SK-N-SH (cell line): ENCODE data around the gene PPIC. TPM values are rescaled to one million over a fixed set of nuclear protein-coding genes. Genes with fewer than 3 reads are reported as not detected.

ENCODE experiments used
- CTCF ChIA-PET: fragments of 300-600, 350-600 bp; formaldehyde crosslinking; extraction: SDS; loops from one replicate; lab custom pipeline; 2021; lab: Yijun Ruan, JAX
- POLR2A ChIA-PET: fragments of 350-600 bp; sonication (Branson Sonifier 250); formaldehyde crosslinking; extraction: SDS; loops from one replicate; lab custom pipeline; 2020; ENCODE audit warnings: antibody characterized with exemption, inconsistent platforms; lab: Yijun Ruan, JAX
- DNase-seq: peaks from one replicate; pipeline ENCODE4 v3.0.0; 2012
- H2AFZ ChIP-seq: fragments of 200-600 bp; sonication (generic); 2 replicates; pipeline ENCODE4 v1.8.1; 2016; ENCODE audit warnings: antibody characterized with exemption, mild to moderate bottlenecking, low read depth
- H3F3A ChIP-seq: fragments of 200-600 bp; sonication (generic); replicated peaks from 2 replicates; pipeline ENCODE3; 2016; ENCODE audit warnings: antibody characterized with exemption, mild to moderate bottlenecking; ENCODE audit not compliant: insufficient read depth
- H3K27ac ChIP-seq, 2 experiments: fragments of 200-500 bp in 1 of 2; fragments of 200-600 bp in 1 of 2; sonication (Bioruptor generic) in 1 of 2; sonication (generic), shearing (Covaris generic) in 1 of 2; 2 replicates each; pipeline versions ENCODE4 v1.5.1 to v1.6.1; 2014 to 2016; ENCODE audit warnings: low read depth in 2 of 2, inconsistent platforms in 1 of 2, low read length in 1 of 2, mild to moderate bottlenecking in 1 of 2, mixed read lengths in 1 of 2
- H3K27me3 ChIP-seq: fragments of 200-600 bp; sonication (generic), shearing (Covaris generic); 2 replicates; pipeline ENCODE4 v1.6.1; 2016; ENCODE audit warnings: mixed run types; ENCODE audit not compliant: insufficient read depth
- H3K36me3 ChIP-seq, 2 experiments: fragments of 200-500 bp in 1 of 2; fragments of 200-600 bp in 1 of 2; sonication (Bioruptor generic) in 1 of 2; sonication (generic) in 1 of 2; replicated peaks in 1 of 2; 2 replicates each; pipeline versions ENCODE3 to v1.5.1; 2014 to 2016; ENCODE audit warnings: low read length in 1 of 2, mild to moderate bottlenecking in 1 of 2; ENCODE audit not compliant: insufficient read depth in 2 of 2, control insufficient read depth in 1 of 2
- H3K4me1 ChIP-seq, 2 experiments: fragments of 200-500 bp in 1 of 2; fragments of 200-600 bp in 1 of 2; sonication (Bioruptor generic) in 1 of 2; sonication (generic), shearing (Covaris generic) in 1 of 2; 2 replicates each; pipeline versions ENCODE4 v1.5.1 to v1.6.1; 2014 to 2016; ENCODE audit warnings: low read depth in 1 of 2, low read length in 1 of 2, mixed run types in 1 of 2; ENCODE audit not compliant: insufficient read depth in 2 of 2, control insufficient read depth in 1 of 2
- H3K4me2 ChIP-seq: fragments of 200-600 bp; sonication (generic), shearing (Covaris generic); 2 replicates; pipeline ENCODE4 v1.6.1; 2017; ENCODE audit warnings: mixed run types
- H3K4me3 ChIP-seq, 2 experiments: fragments of 200-500 bp in 1 of 2; fragments of 200-600 bp in 1 of 2; sonication (Bioruptor generic) in 1 of 2; sonication (generic), shearing (Covaris generic) in 1 of 2; 2 replicates each; pipeline versions ENCODE4 v1.5.1 to v1.8.1; 2014 to 2016; ENCODE audit warnings: low read depth in 2 of 2, inconsistent platforms in 1 of 2, low read length in 1 of 2, mild to moderate bottlenecking in 1 of 2, mixed read lengths in 1 of 2, moderate library complexity in 1 of 2
- H3K79me2 ChIP-seq: fragments of 200-600 bp; sonication (generic); 2 replicates; pipeline ENCODE4 v1.8.1; 2017; ENCODE audit warnings: mild to moderate bottlenecking; ENCODE audit not compliant: insufficient read depth
- H3K9ac ChIP-seq: fragments of 200-600 bp; sonication (generic); 2 replicates; pipeline ENCODE4 v1.6.1; 2017; ENCODE audit warnings: mixed run types
- H3K9me2 ChIP-seq: fragments of 200-600 bp; sonication (generic); 2 replicates; pipeline ENCODE4 v1.6.1; 2017; ENCODE audit warnings: mixed run types
- H3K9me3 ChIP-seq: fragments of 200-600 bp; sonication (generic); 2 replicates; pipeline ENCODE4 v1.6.1; 2017; ENCODE audit warnings: mixed run types, mild to moderate bottlenecking, moderate library complexity
- H4K20me1 ChIP-seq: fragments of 200-600 bp; sonication (generic); 2 replicates; pipeline ENCODE4 v1.6.1; 2017; ENCODE audit warnings: mild to moderate bottlenecking, mixed run types; ENCODE audit not compliant: insufficient read depth
- CHD2 ChIP-seq: fragments of 150-350 bp; IDR thresholded peaks from 2 replicates; pipeline ENCODE4 v1.6.1; 2018; ENCODE audit warnings: low read length; ENCODE audit not compliant: partially characterized antibody
- CTCF ChIP-seq: fragments of 200-600 bp; sonication (generic); IDR thresholded peaks from 2 replicates; pipeline ENCODE4 v1.6.1; 2017; ENCODE audit warnings: antibody characterized with exemption, mild to moderate bottlenecking, moderate library complexity
- ELF1 ChIP-seq: IDR thresholded peaks from 2 replicates; pipeline ENCODE4 v1.4.0; 2012
- EP300 ChIP-seq, 2 experiments: IDR thresholded peaks; 2 replicates each; pipeline versions ENCODE4 v1.4.0 to v1.6.1; 2012; ENCODE audit warnings: borderline replicate concordance in 1 of 2, low read depth in 1 of 2, low read length in 1 of 2
- EZH2phosphoT487 ChIP-seq: fragments of 200-600 bp; sonication (generic); IDR thresholded peaks from 2 replicates; pipeline ENCODE4 v1.6.1; 2017; ENCODE audit warnings: low read depth, mixed run types, mild to moderate bottlenecking, antibody characterized with exemption, moderate library complexity, borderline replicate concordance
- FOSL2 ChIP-seq: IDR thresholded peaks from 2 replicates; pipeline ENCODE4 v1.4.0; 2012; ENCODE audit warnings: low read depth, mild to moderate bottlenecking, moderate library complexity, borderline replicate concordance
- FOXM1 ChIP-seq: IDR thresholded peaks from 2 replicates; pipeline ENCODE4 v1.4.0; 2012; ENCODE audit warnings: low read depth, mild to moderate bottlenecking
- NFIC ChIP-seq: IDR thresholded peaks from 2 replicates; pipeline ENCODE4 v1.4.0; 2012; ENCODE audit warnings: borderline replicate concordance
- NRF1 ChIP-seq: IDR thresholded peaks from 2 replicates; pipeline ENCODE4 v1.6.1; 2012; ENCODE audit warnings: low read depth, mild to moderate bottlenecking, low read length
- POLR2AphosphoS5 ChIP-seq: IDR thresholded peaks from 2 replicates; pipeline ENCODE4 v1.6.1; 2012; ENCODE audit warnings: low read depth, low read length
- RAD21 ChIP-seq: IDR thresholded peaks from 2 replicates; pipeline ENCODE4 v1.6.1; 2012; ENCODE audit warnings: mild to moderate bottlenecking, low read length
- RFX5 ChIP-seq: IDR thresholded peaks from 2 replicates; pipeline ENCODE4 v1.6.1; 2012; ENCODE audit warnings: mild to moderate bottlenecking, improper control_type of control experiment, low read length
- RXRA ChIP-seq: IDR thresholded peaks from 2 replicates; pipeline ENCODE4 v1.4.0; 2012; ENCODE audit warnings: low read depth, mild to moderate bottlenecking, borderline replicate concordance
- SMC3 ChIP-seq: IDR thresholded peaks from 2 replicates; pipeline ENCODE4 v1.6.1; 2012; ENCODE audit warnings: low read depth, low read length, improper control_type of control experiment
- TEAD4 ChIP-seq: IDR thresholded peaks from 2 replicates; pipeline ENCODE4 v1.4.0; 2012; ENCODE audit warnings: mild to moderate bottlenecking, borderline replicate concordance; ENCODE audit not compliant: insufficient read depth
- WGBS: methylation state at CpG from one replicate; pipeline ENCODE4 v1.1.6; 2017; ENCODE audit warnings: low lambda C conversion rate; 5-methylcytosine and 5-hydroxymethylcytosine counted together
- polyA plus RNA-seq, 3 experiments: library from polyadenylated mRNA; depleted of rRNA; stranded (reverse); fragments of >200 nt; gene quantifications; 2 replicates each; pipeline ENCODE4 v1.2.3, GENCODE V29; 2012
- TF ChIP-seq, protein P1 (sequence below): IDR thresholded peaks from 2 replicates; pipeline ENCODE4 v1.4.0; 2012; ENCODE audit warnings: low read depth, borderline replicate concordance
- TF ChIP-seq, protein P2 (sequence below): fragments of 150-350 bp; IDR thresholded peaks from 2 replicates; pipeline ENCODE4 v1.6.1; 2016; ENCODE audit warnings: mild to moderate bottlenecking, low read depth, low read length
- TF ChIP-seq, protein P3 (sequence below): IDR thresholded peaks from 2 replicates; pipeline ENCODE4 v1.4.0; 2012; ENCODE audit warnings: low read depth, borderline replicate concordance

PPIC gene
- 50.6 and 55.1 TPM in 2 replicates for polyA plus RNA-seq (2012; rRNA removed)
- 65.6 and 68.5 TPM in 2 replicates for polyA plus RNA-seq (2012; cell fraction: cytosol; rRNA removed)
- polyA plus RNA-seq (2012; cell fraction: nucleus; rRNA removed): 15.7 and 19.4 TPM in 2 replicates

GRCh38 chr5:123036391-123037103, at the start of gene PPIC:
TSS of gene PPIC (minus strand) at chr5:123036725. CDS start at chr5:123036625, 100 bp downstream.
- Histone ChIP-seq H3K4me2 (peak within 1 kb of the TSS; percentile 83), H3K9me3 (no peaks in the 10 kb centered on the region), H3K4me3 (peak within 1 kb of the TSS; percentile 72 to 83), H3K4me1 (peaks cover 0 to 6% of the 10 kb centered on the region in 2 experiments; a peak in 2 of 4 replicates), H2AFZ (peak within 1 kb of the TSS; percentile 90), H3K9me2 (no peaks in the 10 kb centered on the region), H3K79me2 (no peaks in the 10 kb centered on the region), H3K9ac (peak within 1 kb of the TSS; percentile 69), H3K27ac (peak within 1 kb of the TSS; percentile 68), H4K20me1 (no peaks in the 10 kb centered on the region; the same call in 1 of the 2 replicates), H3K36me3 (no peaks in the 10 kb centered on the region), H3F3A (peaks cover 13% of the 10 kb centered on the region)
- ChIA-PET POLR2A (no interaction called here), CTCF (no interaction called here)
- DNase-seq: peak; percentile 93
- WGBS: 4% methylated on average over 16 of the region's 84 CpGs
- no peak for TF ChIP-seq SMC3
- TF ChIP-seq FOXM1: no peak
- TF ChIP-seq EP300 (IDR thresholded peaks at IDR 0.05; ENCODE audit: borderline replicate concordance in 1 of 2, low read depth in 1 of 2, low read length in 1 of 2): no peak
- 0 out of 2 replicates have a peak, but pooled peaks have one; percentile 10 for TF ChIP-seq TEAD4
- peak; percentile 24; the same call in 1 of the 2 replicates for TF ChIP-seq POLR2AphosphoS5
- no peak for TF ChIP-seq RFX5
- TF ChIP-seq, protein P1, sequence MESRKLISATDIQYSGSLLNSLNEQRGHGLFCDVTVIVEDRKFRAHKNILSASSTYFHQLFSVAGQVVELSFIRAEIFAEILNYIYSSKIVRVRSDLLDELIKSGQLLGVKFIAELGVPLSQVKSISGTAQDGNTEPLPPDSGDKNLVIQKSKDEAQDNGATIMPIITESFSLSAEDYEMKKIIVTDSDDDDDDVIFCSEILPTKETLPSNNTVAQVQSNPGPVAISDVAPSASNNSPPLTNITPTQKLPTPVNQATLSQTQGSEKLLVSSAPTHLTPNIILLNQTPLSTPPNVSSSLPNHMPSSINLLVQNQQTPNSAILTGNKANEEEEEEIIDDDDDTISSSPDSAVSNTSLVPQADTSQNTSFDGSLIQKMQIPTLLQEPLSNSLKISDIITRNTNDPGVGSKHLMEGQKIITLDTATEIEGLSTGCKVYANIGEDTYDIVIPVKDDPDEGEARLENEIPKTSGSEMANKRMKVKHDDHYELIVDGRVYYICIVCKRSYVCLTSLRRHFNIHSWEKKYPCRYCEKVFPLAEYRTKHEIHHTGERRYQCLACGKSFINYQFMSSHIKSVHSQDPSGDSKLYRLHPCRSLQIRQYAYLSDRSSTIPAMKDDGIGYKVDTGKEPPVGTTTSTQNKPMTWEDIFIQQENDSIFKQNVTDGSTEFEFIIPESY: 0 out of 2 replicates have a peak, but pooled peaks have one; percentile 19
- TF ChIP-seq NRF1: peak; percentile 63
- TF ChIP-seq RAD21: no peak
- no peak for TF ChIP-seq EZH2phosphoT487
- peak; percentile 46; the same call in 1 of the 2 replicates for TF ChIP-seq ELF1
- TF ChIP-seq, all 33 proteins: peak for 5
- H3K27me3 ChIP-seq: no peaks in the 10 kb centered on the region

DNA sequence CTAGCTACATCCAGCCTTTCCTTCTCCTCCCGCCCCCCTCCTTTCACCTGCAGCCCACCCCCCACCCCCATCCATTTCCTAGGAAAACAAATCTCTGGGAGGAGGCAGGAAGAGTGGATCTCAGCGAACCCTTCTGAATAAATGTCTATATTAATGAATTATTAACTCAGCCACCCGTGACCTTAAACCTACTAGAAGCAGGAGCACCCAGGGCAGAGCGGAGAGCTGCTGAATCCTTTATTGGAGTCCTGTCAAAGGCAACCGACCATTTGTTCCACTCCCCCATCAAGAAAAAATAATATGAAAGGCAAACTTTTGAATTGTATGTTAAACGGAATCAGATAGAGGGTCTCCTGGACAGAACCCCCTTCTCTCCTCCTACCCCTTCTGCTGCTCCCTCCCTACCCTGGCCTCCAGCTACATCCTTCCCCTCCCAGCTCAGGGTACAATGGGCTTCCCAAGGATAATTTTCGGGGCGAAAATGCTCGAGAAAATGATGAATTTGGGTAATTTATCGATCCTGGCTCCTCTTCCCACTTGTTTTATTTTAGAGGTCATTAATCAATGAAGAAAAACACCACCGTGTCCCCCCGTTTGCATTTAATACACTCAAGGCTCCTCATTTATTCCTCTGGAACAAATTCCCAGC, 49.2 kb upstream of the PPIC start:
- Histone ChIP-seq H3F3A (no peaks in the 10 kb centered on the region), H3K4me1 (peaks cover 0 to 32% of the 10 kb centered on the region in 2 experiments; a peak in 1 of 4 replicates), H3K79me2 (no peaks in the 10 kb centered on the region), H3K36me3 (no peaks in the 10 kb centered on the region), H3K27ac (no peak overlapping the region), H3K4me3 (no peak overlapping the region), H3K4me2 (no peak overlapping the region), H3K9me3 (no peaks in the 10 kb centered on the region), H2AFZ (no peak overlapping the region), H3K9ac (no peak overlapping the region), H4K20me1 (no peaks in the 10 kb centered on the region), H3K9me2 (no peaks in the 10 kb centered on the region), H3K27me3 (peaks cover 46% of the 10 kb centered on the region)
- DNase-seq: no peak
- ChIA-PET POLR2A (interaction anchor here (0.6 kb wide), 1 partner anchor 262 kb away, joined by 3 read pairs; no protein-coding TSS in a partner anchor), CTCF (interaction anchor here (0.9 to 1.4 kb wide), 2 partner anchors 189 to 381 kb away, joined by 3 to 4 read pairs; no protein-coding TSS in a partner anchor)
- WGBS: 50% methylated on average over 12 of the region's 12 CpGs
- TF ChIP-seq FOSL2 (no peak), POLR2AphosphoS5 (no peak), CTCF (no peak), EZH2phosphoT487 (no peak), NFIC (no peak), RXRA (no peak), CHD2 (no peak)
- TF ChIP-seq, protein P2, sequence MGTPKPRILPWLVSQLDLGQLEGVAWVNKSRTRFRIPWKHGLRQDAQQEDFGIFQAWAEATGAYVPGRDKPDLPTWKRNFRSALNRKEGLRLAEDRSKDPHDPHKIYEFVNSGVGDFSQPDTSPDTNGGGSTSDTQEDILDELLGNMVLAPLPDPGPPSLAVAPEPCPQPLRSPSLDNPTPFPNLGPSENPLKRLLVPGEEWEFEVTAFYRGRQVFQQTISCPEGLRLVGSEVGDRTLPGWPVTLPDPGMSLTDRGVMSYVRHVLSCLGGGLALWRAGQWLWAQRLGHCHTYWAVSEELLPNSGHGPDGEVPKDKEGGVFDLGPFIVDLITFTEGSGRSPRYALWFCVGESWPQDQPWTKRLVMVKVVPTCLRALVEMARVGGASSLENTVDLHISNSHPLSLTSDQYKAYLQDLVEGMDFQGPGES: no peak
- TF ChIP-seq, protein P3, sequence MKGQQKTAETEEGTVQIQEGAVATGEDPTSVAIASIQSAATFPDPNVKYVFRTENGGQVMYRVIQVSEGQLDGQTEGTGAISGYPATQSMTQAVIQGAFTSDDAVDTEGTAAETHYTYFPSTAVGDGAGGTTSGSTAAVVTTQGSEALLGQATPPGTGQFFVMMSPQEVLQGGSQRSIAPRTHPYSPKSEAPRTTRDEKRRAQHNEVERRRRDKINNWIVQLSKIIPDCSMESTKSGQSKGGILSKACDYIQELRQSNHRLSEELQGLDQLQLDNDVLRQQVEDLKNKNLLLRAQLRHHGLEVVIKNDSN: no peak
